Endometrial microvascular endothelial cells (primary cell): ENCODE results near the gene UNC45B. TPM values are rescaled to one million over a fixed set of nuclear protein-coding genes. Genes with fewer than 3 reads are reported as not detected.
"Not testable (repeated sequence)": the region's sequence is repeated elsewhere in the genome, so short reads cannot be mapped to it uniquely, and the experiment has no call there.

Experiments used
- in situ Hi-C: cut with HindIII; loops from 2 replicates; pipeline ENCODE4 v1.10.0; 2017; ENCODE audit warnings: low sequenced_read_pairs, low pct_unique_long_range_greater_than_20kb; ENCODE audit errors: inconsistent ontology term
- total RNA-seq: library from RNA; depleted of rRNA; stranded (reverse); fragments of >200 nt; gene quantifications from one replicate; pipeline ENCODE4 v1.2.3, GENCODE V29; 2015; ENCODE audit errors: inconsistent ontology term

UNC45B gene
- total RNA-seq, 1 donor from 2014 or later: not detected

DNA sequence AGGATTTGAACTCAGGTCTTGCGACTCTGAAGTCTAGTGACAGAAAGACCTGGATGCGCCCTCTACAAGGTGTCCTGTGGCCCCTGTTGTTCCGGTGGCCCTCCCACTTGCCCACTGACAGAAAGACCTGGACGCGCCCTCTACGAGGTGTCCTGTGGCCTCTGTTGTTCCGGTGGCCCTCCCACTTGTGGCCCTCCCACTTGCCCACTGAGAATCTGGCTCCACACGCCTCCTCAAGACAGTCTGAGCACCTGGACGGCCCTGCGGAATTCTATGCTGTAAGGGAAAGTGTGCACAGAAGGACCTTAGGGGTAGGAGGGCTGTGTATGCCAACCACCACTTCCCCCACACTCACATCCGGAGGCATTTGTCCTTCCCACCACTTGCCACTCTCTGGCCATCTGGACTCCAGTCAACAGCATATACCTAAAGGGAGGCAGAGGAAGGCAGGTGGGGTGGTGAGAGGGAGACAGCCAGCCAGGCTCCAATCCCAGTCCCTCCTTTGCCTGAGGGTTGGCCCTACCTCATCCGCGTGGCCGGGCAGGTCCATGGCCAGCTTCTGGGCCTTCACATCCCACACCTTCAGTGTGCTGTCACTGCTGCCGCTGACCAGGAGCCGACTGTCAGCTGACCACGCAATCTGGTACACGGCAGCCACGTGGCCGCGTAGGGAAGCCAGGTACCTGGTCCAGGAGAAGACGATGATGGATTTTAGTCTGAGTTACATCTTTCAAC lies 14.6 kb upstream of the UNC45B start:
- in situ Hi-C loops: loop anchor here (10.0 kb wide), 1 partner anchor 182 kb away; no protein-coding TSS in a partner anchor

DNA sequence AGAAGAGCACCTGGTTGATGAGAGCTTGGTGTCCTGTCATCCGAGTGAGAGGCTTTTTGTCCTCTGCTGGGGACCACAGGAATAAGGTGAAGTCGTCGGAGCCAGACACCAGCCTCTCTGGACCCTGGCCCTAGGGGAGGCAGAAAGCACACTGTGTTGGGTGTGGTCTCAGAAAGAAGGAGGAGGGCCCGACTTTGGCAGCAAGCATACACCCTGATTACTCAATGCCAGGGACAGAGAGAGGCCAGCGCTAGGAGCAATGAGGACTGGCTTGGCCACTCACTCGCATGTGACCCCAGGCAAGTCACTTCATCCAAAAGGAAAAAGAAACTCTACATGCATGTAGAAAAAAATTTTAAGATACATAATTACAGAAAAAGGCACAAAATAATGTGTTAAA lies 12.3 kb upstream of the UNC45B start:
- in situ Hi-C loops: loop anchor here (10.0 kb wide), 1 partner anchor 179 kb away; no protein-coding TSS in a partner anchor

DNA sequence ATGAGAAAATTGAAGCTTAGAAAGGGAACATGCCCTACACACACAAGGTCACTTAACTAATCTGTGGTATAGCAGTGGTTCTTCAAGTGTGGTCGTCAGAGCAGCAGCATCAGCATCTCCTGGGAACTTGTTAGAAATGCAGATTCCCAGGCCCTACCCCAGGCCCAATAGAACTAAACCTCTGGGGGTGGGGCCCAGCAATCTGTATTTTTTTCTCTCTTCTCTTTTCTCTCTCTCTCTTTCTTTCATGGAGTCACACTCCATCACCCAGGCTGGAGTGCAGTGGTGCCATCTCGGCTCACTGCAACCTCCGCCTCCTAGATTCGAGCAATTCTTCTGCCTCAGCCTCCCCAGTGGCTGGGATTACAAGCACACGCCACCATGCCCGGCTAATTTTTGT lies 9.4 kb upstream of the UNC45B start:
- in situ Hi-C loops: loop anchor here (10.0 kb wide), 1 partner anchor 177 kb away; no protein-coding TSS in a partner anchor

DNA sequence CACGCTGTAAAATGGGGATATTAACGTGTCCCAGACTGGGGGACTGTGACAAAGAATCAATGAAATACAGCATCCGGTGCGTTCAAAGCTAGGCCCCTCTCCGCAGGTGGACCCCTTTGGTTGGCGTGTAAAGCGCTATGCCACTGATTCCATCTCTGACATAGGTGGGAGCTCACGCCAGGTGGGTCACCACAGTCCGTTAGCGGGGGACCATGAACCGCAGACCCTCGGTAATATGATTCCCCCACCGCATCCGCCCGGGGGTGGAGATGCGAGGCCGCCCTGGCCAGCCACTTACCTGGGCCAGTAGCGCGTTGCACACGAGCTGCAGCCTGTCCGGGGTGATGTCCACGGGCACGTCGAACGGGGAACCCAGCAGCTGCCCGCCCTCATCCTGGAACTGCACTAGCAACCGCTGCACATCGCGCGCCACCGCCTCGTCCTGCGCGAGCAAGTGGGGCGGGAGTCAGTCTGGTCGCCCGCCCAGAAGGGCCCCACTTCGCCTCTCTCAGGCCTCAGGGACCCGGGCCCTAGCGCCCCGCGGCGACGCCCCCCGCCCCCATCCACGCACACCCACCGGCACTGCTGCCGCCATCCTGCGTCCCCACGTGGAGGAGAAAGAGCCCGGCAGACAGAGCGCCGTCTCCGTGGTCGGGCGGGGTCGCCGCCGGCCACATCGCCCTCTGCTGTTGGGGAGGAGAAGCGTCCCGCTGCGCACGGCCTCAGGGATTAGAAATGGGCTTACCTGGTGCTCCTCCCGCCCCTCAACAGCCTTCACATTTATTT lies 5.7 kb upstream of the UNC45B start, which contains the start of gene NLE1:
TSS of gene NLE1 (minus strand) at position 623 of the 786 bp plus-strand sequence. CDS start at position 595, 28 bp downstream.
- in situ Hi-C loops: no loop called here

DNA sequence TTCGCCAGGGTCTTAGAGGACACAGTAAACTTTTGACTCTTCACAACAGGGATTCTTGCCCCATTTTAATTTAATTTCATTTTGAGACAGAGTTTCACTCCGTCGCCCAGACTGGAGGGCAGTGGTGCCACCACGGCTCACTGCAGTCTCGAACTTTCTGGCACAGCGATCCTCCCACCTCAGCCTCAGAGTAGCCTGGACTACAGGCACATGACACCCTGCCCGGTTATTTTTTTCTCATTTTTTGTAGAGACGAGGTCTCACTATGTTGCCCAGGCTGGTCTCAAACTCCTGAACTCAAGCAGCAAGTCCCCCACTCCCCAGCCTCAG lies 5.2 kb upstream of the UNC45B start:
- in situ Hi-C loops: no loop called here

DNA sequence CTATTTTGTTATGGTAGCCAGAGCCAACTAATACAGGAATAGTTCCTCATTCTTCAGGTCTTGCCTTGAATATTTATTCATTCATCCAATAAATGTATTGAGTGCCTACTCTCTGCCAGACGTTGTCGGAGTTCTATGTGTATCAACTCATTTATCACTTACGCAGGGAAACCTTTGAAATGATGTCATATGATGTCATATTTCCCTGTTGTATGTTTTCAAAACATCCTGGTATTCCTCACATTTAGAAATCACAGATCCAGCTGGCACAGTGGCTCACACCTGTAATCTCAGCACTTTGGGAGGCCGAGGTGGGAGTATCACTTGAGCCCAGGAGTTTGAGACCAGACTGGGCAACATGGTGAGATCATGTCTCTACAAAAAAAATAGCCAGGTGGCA lies 2.8 kb upstream of the UNC45B start:
- in situ Hi-C loops: no loop called here

DNA sequence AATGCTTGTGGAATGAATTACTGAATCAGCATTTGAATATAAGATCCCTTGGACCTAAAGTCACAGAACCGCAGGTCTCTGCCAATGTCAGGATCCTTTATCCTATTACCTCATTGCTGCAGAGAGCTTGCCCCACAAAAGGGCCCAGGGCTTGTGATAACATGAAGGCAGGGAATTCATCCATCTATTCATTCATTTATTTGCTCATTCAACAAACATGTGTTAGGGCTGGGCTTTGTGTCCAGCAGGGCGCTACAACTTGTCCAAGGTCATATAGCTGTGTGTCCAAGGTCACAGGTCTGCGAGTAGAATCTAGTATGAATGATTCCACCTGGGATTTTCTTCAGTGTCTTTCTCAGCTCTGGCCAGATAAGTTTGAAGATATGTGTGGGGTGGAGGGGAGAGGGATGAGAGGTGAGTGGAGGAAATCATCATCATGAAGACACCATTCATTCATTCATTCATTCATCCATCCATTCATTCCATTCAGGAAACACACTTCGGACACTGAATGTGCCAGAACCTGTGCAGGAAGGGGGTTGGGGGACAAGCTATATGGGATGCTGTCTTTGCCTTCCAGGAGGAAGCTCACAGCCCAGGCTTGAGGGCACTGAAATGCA lies 1.3 kb upstream of the UNC45B start:
- in situ Hi-C loops: no loop called here

DNA sequence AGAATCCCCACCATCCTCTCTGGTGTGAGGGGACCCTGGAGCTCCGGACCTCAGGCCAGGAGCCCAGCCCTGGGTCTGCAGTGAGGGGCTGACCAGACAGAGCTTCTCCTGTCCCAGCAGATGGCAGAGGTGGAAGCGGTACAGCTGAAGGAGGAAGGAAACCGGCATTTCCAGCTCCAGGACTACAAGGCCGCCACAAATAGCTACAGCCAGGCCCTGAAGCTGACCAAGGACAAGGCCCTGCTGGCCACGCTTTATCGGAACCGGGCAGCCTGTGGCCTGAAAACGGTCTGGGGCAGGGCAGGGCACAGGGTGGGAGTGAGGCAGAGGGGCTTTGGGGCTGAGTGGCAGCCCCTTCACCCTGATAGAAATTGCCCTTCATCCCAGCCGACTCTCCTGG lies 527 bp downstream of the UNC45B start:
- in situ Hi-C loops: no loop called here

DNA sequence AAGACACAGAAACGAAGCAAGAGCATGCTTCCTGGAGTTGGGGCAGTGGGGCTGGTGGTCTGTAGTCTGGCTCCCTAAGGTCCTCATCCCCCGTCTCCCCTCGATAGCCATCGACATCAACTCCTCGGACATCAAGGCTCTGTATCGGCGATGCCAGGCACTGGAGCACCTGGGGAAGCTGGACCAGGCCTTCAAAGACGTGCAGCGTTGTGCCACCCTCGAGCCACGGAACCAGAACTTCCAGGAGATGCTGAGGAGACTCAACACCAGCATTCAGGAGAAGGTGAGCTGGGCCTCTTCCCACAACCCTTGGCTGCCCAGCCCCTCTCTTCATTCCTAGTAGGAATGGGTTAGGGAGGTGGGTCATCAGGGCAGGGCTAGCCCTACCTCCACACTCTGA lies 2.3 kb downstream of the UNC45B start:
- in situ Hi-C loops: no loop called here

DNA sequence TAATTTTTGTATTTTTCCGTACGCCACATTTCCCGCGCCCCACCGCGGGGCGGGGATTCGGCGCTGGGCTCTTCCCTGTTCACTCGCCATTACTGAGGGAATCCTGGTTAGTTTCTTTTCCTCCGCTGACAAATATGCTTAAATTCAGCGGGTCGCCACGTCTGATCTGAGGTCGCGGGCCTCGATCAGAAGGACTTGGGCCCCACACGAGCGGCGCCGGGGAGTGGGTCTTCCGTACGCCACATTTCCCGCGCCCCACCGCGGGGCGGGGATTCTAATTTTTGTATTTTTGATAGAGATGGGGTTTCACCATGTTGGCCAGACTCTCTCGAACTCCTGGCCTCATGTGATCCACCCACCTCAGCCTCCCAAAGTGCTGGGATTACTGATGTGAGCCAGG lies 3.5 kb downstream of the UNC45B start:
- in situ Hi-C loops: not testable (repeated sequence)

DNA sequence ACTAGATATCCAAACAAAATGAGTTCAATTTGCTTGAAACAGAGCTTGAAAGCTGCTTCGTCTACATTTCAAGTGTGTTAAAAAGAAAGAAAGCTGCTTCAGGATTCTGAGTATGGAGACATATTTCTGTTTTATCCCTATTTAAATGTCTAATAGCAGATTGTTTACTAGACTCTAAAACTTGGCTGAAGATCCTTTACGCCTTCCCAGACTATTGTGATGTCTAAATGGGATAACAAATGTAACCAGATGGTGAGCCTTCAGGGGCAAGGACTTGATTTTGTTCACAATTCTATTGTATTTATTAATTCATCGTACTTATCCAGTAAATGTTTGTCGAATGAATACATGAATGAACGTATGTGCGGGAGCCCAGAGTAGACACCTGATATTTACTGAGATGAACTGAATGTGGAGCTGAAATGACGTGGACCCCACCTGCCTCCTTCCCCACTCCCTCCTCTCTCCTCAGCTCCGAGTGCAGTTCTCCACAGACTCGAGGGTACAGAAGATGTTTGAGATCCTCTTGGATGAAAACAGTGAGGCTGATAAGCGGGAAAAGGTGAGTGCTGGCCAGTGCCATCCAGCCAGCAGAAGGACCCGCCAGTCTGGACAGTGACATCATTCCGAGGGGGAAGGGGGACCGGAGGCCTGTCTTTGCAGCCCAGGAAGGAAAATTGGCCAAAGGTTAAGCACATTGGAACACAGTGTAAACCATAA lies 5.0 kb downstream of the UNC45B start:
- in situ Hi-C loops: no loop called here

DNA sequence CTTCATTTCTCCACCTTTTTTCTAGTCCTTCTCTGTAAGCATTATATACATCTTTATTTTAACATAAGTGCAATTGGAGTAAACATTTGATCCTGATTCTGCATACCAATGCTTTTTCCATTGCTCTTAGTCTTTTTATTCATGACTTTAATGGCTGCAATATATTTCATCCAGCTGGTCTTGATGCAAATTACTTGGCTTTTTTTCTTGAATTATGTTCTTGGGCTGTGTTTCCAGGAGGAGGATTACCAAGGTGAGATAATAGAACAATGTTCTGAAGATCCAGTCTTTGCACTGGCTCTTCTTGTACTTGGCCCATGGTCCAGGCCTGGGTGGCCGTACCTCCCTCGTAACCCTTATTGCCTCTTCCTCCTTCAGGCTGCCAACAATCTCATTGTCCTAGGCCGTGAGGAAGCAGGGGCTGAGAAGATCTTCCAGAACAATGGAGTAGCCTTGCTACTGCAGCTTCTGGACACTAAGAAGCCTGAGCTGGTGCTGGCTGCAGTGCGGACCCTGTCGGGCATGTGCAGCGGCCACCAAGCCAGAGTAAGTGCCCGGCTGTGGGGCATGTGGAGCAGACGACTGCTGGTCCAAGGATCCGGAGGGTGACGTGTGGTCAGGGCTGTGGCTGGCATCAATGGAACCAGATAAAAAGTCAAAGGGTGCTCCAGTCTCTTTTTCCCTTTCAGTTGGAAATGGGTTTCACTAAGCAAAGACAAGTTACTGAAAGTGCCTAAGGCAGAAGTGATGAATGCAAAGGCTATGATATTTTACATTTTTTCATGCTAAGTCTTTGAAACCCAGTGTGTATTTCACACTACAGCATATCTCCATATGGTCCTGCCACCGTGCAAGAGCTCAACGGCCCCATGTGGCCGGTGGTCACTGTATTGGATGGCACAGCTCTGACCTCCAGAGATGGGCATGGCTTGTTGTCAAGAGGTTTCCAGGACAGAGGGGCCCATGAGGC lies 6.9 kb downstream of the UNC45B start:
- in situ Hi-C loops: no loop called here

DNA sequence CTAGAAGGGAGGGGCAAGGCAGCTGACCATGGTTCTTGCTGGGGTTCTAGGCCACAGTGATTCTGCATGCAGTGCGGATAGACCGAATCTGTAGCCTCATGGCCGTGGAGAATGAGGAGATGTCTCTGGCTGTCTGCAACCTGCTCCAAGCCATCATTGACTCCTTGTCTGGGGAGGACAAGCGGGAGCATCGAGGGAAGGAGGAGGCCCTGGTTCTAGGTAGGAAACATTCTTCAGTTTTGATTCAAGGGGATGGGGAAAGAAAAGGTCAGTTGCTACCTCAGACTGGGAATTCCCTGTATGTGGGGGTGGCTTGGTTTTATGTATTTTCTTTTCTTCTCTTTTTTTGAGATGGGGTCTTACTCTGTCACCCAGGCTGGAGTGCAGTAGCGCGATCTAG lies 7.6 kb downstream of the UNC45B start:
- in situ Hi-C loops: no loop called here

DNA sequence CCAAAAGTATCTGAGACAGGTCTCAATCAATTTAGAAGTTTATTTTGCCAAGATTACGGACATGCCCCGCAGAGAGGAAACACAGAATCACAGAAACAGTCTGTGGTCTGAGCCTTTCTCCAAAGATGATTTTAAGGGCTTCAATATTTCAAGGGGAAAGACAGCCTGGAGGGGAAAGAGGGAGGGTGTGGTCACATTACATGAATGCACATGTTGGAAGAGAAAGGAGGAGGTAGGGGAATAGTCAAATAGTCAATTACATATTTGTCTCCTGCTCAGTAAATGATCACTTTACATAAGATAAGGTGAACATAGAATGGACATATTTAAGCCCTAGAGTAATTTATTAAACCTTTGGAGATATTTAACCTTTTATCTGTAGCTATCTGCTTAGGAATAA lies 12.3 kb downstream of the UNC45B start:
- in situ Hi-C loops: no loop called here

DNA sequence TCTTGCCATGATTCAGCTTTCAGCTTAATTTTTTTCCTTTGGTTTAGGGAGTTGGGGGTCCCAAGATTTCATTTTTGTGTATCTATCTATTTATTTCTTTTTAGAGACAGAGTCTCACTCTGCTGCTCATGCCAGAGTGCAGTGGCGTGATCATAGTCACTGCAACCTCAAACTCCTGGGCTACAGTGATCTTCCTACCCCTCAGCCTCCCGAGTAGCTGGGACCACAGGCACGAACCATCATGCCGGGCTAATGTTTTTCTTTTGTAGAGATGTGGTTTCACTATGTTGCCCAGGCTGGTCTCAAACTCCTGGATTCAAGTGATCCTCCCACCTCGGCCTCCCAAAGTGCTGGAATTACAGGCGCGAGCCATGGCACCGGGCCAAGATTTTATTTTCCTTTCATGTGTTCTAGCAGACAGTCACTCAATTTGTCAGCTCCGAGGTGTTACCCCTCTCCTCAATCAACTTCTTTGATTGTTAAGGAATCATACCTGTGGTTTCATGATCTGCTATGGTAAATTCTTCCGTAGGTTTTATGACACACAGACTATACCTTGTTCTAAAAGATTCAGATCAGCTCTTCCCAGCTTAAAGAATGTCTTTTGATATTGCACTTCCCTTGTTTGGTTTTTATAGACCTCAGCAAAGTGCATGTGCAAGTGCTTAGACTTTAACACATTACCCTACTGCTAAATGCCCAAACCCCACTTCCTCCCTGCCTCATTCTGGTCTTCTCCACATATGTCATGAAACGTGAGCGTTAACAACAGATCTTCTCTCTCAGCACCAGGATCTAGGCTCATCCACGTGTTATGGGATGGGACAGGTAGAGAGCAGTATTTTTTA lies 13.0 kb downstream of the UNC45B start:
- in situ Hi-C loops: no loop called here

DNA sequence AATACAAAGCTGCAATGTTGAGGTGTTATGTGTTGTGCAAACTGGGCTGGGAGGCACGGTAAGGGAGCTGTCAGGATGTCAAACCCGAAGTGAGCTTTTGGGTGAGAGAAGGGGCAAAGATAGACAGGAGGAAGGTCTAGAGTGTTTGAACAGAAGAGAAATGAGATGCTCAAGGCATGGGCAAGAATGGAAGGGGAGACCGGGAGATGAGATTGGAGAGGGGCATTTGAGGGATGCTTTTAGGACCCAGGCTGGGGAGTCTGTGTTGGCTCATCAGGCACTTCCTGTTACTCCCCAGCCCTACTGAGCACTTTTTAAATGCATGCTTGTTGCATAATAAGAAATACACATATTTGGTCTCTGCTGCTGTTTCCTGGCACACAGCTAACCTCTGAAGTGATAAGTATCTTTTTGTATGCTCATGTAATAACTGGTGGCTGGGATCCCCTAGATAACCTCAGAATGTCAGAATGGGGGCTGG lies 13.7 kb downstream of the UNC45B start:
- in situ Hi-C loops: no loop called here

DNA sequence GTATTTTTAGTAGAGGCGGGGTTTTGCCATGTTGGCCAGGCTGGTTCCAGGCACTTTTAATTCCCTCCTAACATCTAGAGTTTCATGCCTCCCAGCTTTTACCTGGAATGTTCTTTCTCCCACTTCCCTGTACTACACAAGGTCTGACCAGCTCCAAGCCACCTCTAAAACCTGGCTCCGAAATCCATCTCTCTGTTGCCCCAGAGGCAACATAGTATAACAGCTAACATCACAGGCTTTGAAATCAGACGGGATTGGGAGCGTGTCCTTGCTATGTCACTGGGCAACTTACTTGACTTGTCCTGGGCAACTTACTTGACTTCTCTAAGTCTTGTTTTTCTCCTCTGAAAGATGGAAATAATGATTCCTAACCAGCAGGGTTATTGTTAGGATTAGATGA lies 15.1 kb downstream of the UNC45B start:
- in situ Hi-C loops: no loop called here
